HepG2 (cell line): Measurements from ENCODE around the gene TCF12. TPM values are rescaled to one million over a fixed set of nuclear protein-coding genes. Genes with fewer than 3 reads are reported as not detected.

Source experiments
- ATAC-seq: fragments of 200-7000 bp; cut with Tn5 transposase; 3 replicates; pipeline ENCODE4 v1.9.1; 2020; ENCODE audit warnings: mild to moderate bottlenecking, moderate library complexity
- BruUV-seq: library from RNA; stranded (reverse); fragments of 400-500 nt; replicated peaks from 2 replicates; lab custom pipeline; 2021; lab: Mats Ljungman, UMichigan
- CTCF ChIA-PET: fragments of 300-600 bp; formaldehyde crosslinking; extraction: SDS; loops from one replicate; lab custom pipeline; 2021; ENCODE audit warnings: low total read pairs, inconsistent platforms, low intra/inter-chr PET ratio; lab: Yijun Ruan, JAX
- POLR2A ChIA-PET: fragments of 350-600 bp; sonication (Branson Sonifier 250); formaldehyde crosslinking; loops from one replicate; lab custom pipeline; 2020; ENCODE audit warnings: antibody characterized with exemption, inconsistent platforms; lab: Yijun Ruan, JAX
- DNase-seq: peaks from one replicate; pipeline ENCODE4 v3.0.0-alpha.2; 2015; ENCODE audit warnings: low spot score
- FAIRE-seq: peaks from 3 replicates; lab custom pipeline; 2011; peaks lifted over from hg19 to GRCh38; lab: Jason Lieb, UNC
- H2AFZ ChIP-seq: one replicate; pipeline ENCODE4 v1.6.1; 2011; ENCODE audit warnings: low read length, inconsistent platforms
- H3K27ac ChIP-seq: fragments of 300-600 bp; 3 replicates; pipeline ENCODE4 v1.8.0; 2011; ENCODE audit warnings: mixed run types, mild to moderate bottlenecking, mixed read lengths, low read length, inconsistent platforms; ENCODE audit not compliant: insufficient read depth; ENCODE audit errors: extremely low read length
- H3K27me3 ChIP-seq, 2 experiments: fragments of 200-600 bp in 1 of 2; 2 replicates in 1 of 2; 3 replicates in 1 of 2; pipeline versions ENCODE4 v1.6.0 to v1.8.0; 2011; ENCODE audit warnings: low read length in 2 of 2, mild to moderate bottlenecking in 2 of 2, moderate library complexity in 2 of 2, inconsistent platforms in 1 of 2; ENCODE audit not compliant: insufficient read depth in 2 of 2, control insufficient read depth in 1 of 2
- H3K36me3 ChIP-seq, 2 experiments: fragments of 200-600 bp in 1 of 2; replicated peaks in 1 of 2; 2 replicates in 1 of 2; 3 replicates in 1 of 2; pipeline versions ENCODE4 v1.5.1 to v1.8.0; 2011; ENCODE audit warnings: low read length in 2 of 2, inconsistent platforms in 1 of 2; ENCODE audit not compliant: insufficient read depth in 2 of 2, control insufficient read depth in 1 of 2
- H3K4me1 ChIP-seq: 2 replicates; pipeline ENCODE4 v1.5.1; 2012; ENCODE audit warnings: low read length, inconsistent platforms; ENCODE audit not compliant: insufficient read depth
- H3K4me2 ChIP-seq: 2 replicates; pipeline ENCODE4 v1.6.0; 2011; ENCODE audit warnings: low read depth, low read length, inconsistent platforms
- H3K4me3 ChIP-seq, 3 experiments: fragments of 200-600 bp in 1 of 3; sonication (generic), shearing (Covaris generic) in 1 of 3; replicated peaks in 1 of 3; 2 replicates each; pipeline ENCODE4 v1.5.1; 2011 to 2016; ENCODE audit warnings: low read length in 3 of 3, inconsistent platforms in 2 of 3, low read depth in 2 of 3, mild to moderate bottlenecking in 2 of 3, control low read depth in 1 of 3, mixed read lengths in 1 of 3; ENCODE audit not compliant: insufficient read depth in 1 of 3
- H3K79me2 ChIP-seq: one replicate; pipeline ENCODE4 v1.6.1; 2011; ENCODE audit warnings: low read length, inconsistent platforms; ENCODE audit not compliant: insufficient read depth
- H3K9ac ChIP-seq: 2 replicates; pipeline ENCODE4 v1.6.0; 2011; ENCODE audit warnings: mild to moderate bottlenecking, low read depth, low read length, inconsistent platforms; ENCODE audit not compliant: insufficient read depth
- H3K9me3 ChIP-seq: 2 replicates; pipeline ENCODE4 v1.5.1; 2012; ENCODE audit warnings: mild to moderate bottlenecking, low read length
- H4K20me1 ChIP-seq: 2 replicates; pipeline ENCODE4 v1.6.0; 2011; ENCODE audit warnings: inconsistent platforms, mild to moderate bottlenecking, low read length, moderate library complexity; ENCODE audit not compliant: insufficient read depth
- EHMT2 ChIP-seq: fragments of 200-600 bp; sonication (generic); IDR thresholded peaks from 2 replicates; pipeline ENCODE4 v1.7.0; 2017; ENCODE audit warnings: antibody characterized with exemption, low read depth, low read length, borderline replicate concordance
- KLF6 ChIP-seq: IDR thresholded peaks from 2 replicates; pipeline ENCODE4 v1.8.0; 2016; ENCODE audit warnings: missing biosample characterization, missing genetic modification reagents
- PLSCR1 ChIP-seq: sonication (generic); formaldehyde crosslinking; IDR thresholded peaks from 2 replicates; pipeline ENCODE4 v1.5.0; 2020; ENCODE audit warnings: missing genetic modification reagents, mild to moderate bottlenecking, borderline replicate concordance
- SNAPC2 ChIP-seq: sonication (generic); formaldehyde crosslinking; IDR thresholded peaks from 2 replicates; pipeline ENCODE4 v1.8.1; 2022; ENCODE audit warnings: mild to moderate bottlenecking, missing genetic modification reagents
- ZFP41 ChIP-seq: sonication (generic); formaldehyde crosslinking; IDR thresholded peaks from 2 replicates; pipeline ENCODE4 v1.4.0; 2020; ENCODE audit warnings: mild to moderate bottlenecking, missing genetic modification reagents, borderline replicate concordance
- ZFP91 ChIP-seq: sonication (generic); formaldehyde crosslinking; IDR thresholded peaks from 2 replicates; pipeline ENCODE4 v1.9.0; 2022; ENCODE audit warnings: missing genetic modification reagents, mild to moderate bottlenecking, borderline replicate concordance
- ZNF564 ChIP-seq: sonication (generic); formaldehyde crosslinking; IDR thresholded peaks from 2 replicates; pipeline ENCODE4 v1.8.1; 2023; ENCODE audit warnings: mild to moderate bottlenecking, missing genetic modification reagents
- WGBS: methylation state at CpG from one replicate; pipeline ENCODE4 v1.1.6; 2017; ENCODE audit warnings: low lambda C conversion rate; 5-methylcytosine and 5-hydroxymethylcytosine counted together
- in situ Hi-C: cut with HindIII; loops from 2 replicates; pipeline ENCODE4 v1.10.0; 2017; ENCODE audit warnings: low pct_unique_long_range_greater_than_20kb; ENCODE audit not compliant: extremely low pct_ligation_motif_present
- intact Hi-C: fragments of 100-400 bp; cut with micrococcal nuclease; formaldehyde crosslinking; loops from one replicate; pipeline ENCODE4 v1.10.0; 2022; ENCODE audit not compliant: unreplicated experiment
- polyA plus RNA-seq, 8 experiments: library from polyadenylated mRNA; depleted of rRNA in 3 of 8; stranded (reverse) in 7 of 8; unstranded in 1 of 8; fragments of >200 nt; fragmentation: Illumina TruSeq in 4 of 8; extraction: Trizol in 4 of 8; gene quantifications; 2 replicates each; pipeline versions ENCODE4 v1.2.1 to v1.2.3, GENCODE V29; 2011 to 2016; ENCODE audit warnings: low read depth in 4 of 8, missing spikeins in 1 of 8, mixed read lengths in 1 of 8; ENCODE audit not compliant: insufficient read depth in 1 of 8
- total RNA-seq, 5 experiments: library from RNA; depleted of rRNA; stranded (reverse); fragments of >200 nt; fragmentation: Illumina TruSeq; extraction: Trizol; gene quantifications; 2 replicates each; pipeline ENCODE4 v1.2.3, GENCODE V29; 2016; ENCODE audit warnings: low read depth in 1 of 5

The TCF12 gene
- total and polyA plus RNA-seq, 2 of the 13 experiments (the other 11 are each of a cell fraction or from before 2014, with no cell fraction given): 48.6 to 51.1 TPM

GRCh38 chr15:57321485-57321884 lies 403.0 kb downstream of the TCF12 start:
- no peaks in the 10 kb centered on the region for H3K79me2 ChIP-seq
- in situ Hi-C loops (no loop called here), intact Hi-C loops (no loop called here)
- no peaks in the 10 kb centered on the region for H3K36me3 ChIP-seq
- H3K27ac ChIP-seq: no peak overlapping the region
- H3K27me3 ChIP-seq: no peaks in the 10 kb centered on the region; a peak in 1 of 5 replicates
- no peaks in the 10 kb centered on the region for H4K20me1 ChIP-seq
- H3K4me1 ChIP-seq: peaks cover 20% of the 10 kb centered on the region
- ChIA-PET CTCF (no interaction called here), POLR2A (no interaction called here)
- no peak overlapping the region for H3K4me3 ChIP-seq
- FAIRE-seq (no peak), ATAC-seq (no peak), DNase-seq (no peak)
- no peak overlapping the region for H2AFZ ChIP-seq
- no peak overlapping the region for H3K4me2 ChIP-seq
- 39% methylated on average over 3 of the region's 3 CpGs for WGBS
- BruUV-seq: no TSS peak
- H3K9ac ChIP-seq: no peak overlapping the region
- H3K9me3 ChIP-seq: no peaks in the 10 kb centered on the region
- TF ChIP-seq KLF6 (CRISPR knock-in tag): no peak
- no peak for TF ChIP-seq PLSCR1 (CRISPR knock-in tag)
- no peak for TF ChIP-seq SNAPC2 (CRISPR knock-in tag)
- no peak for TF ChIP-seq ZNF564 (CRISPR knock-in tag)
- no peak for TF ChIP-seq EHMT2
- TF ChIP-seq ZFP91 (CRISPR knock-in tag): no peak
- TF ChIP-seq ZFP41 (CRISPR knock-in tag): no peak
